B cell (primary cell): ENCODE results near the gene PNKD. TPM values are rescaled to one million over a fixed set of nuclear protein-coding genes. Genes with fewer than 3 reads are reported as not detected.

ENCODE experiments used
- ATAC-seq: fragments of 200-7000 bp; cut with Tn5 transposase; one replicate; pipeline ENCODE4 v1.10.0; 2021; ENCODE audit warnings: low read depth, mild to moderate bottlenecking, moderate number of reproducible peaks, moderate library complexity
- CTCF ChIA-PET: fragments of 350-600 bp; sonication (Branson Sonifier 250); formaldehyde crosslinking; loops from one replicate; lab custom pipeline; 2021; ENCODE audit warnings: antibody characterized with exemption, inconsistent platforms; lab: Charles Lee
- POLR2A ChIA-PET: fragments of 350-600 bp; sonication (Branson Sonifier 250); formaldehyde crosslinking; loops from one replicate; lab custom pipeline; 2021; ENCODE audit warnings: antibody characterized with exemption; lab: Charles Lee
- DNase-seq: peaks from one replicate; pipeline ENCODE4 v3.0.0; 2013
- H2AFZ ChIP-seq: 2 replicates; pipeline ENCODE4 v1.6.1; 2012; ENCODE audit warnings: mild to moderate bottlenecking, low read depth, low read length; ENCODE audit not compliant: insufficient read depth, poor library complexity, severe bottlenecking
- H3K27ac ChIP-seq, 2 donors: 1 replicate in 1 of 2; 2 replicates in 1 of 2; pipeline ENCODE4 v1.5.1; 2012 to 2013; ENCODE audit warnings: low read length in 2 of 2, mild to moderate bottlenecking in 2 of 2, moderate library complexity in 1 of 2
- H3K27me3 ChIP-seq, 4 experiments: fragments of 200-600 bp in 1 of 4; sonication (generic) in 1 of 4; replicated peaks in 1 of 4; 1 replicate in 2 of 4; 2 replicates in 2 of 4; pipeline versions ENCODE4 v1.6.1 to v1.7.0; 2013 to 2016; ENCODE audit warnings: low read length in 3 of 4, mild to moderate bottlenecking in 2 of 4, mixed read lengths in 1 of 4, moderate library complexity in 1 of 4; ENCODE audit not compliant: insufficient read depth in 4 of 4, control insufficient read depth in 3 of 4; ENCODE audit errors: control extremely low read depth in 1 of 4
- H3K36me3 ChIP-seq, 2 experiments: replicated peaks in 1 of 2; 1 replicate in 1 of 2; 2 replicates in 1 of 2; pipeline versions ENCODE4 v1.6.1 to v1.7.1; 2013; ENCODE audit warnings: low read length in 1 of 2; ENCODE audit not compliant: insufficient read depth in 2 of 2, control insufficient read depth in 1 of 2; ENCODE audit errors: control extremely low read depth in 1 of 2, extremely low read depth in 1 of 2
- H3K4me1 ChIP-seq, 2 donors: fragments of 200-600 bp in 1 of 2; sonication (generic) in 1 of 2; 1 replicate in 1 of 2; 2 replicates in 1 of 2; pipeline versions ENCODE4 v1.5.1 to v1.6.1; 2013 to 2017; ENCODE audit warnings: low read length in 2 of 2; ENCODE audit not compliant: control insufficient read depth in 2 of 2, insufficient read depth in 2 of 2
- H3K4me2 ChIP-seq: replicated peaks from 2 replicates; pipeline ENCODE3; 2012; ENCODE audit warnings: mild to moderate bottlenecking, low read depth, low read length; ENCODE audit not compliant: poor library complexity, severe bottlenecking
- H3K4me3 ChIP-seq, 5 experiments: fragments of 200-600 bp in 1 of 5; sonication (generic) in 1 of 5; 1 replicate in 3 of 5; 2 replicates in 2 of 5; pipeline versions ENCODE4 v1.5.1 to v1.7.0; 2011 to 2016; ENCODE audit warnings: low read length in 4 of 5, mild to moderate bottlenecking in 4 of 5, low read depth in 2 of 5, control low read depth in 1 of 5, moderate library complexity in 1 of 5; ENCODE audit not compliant: insufficient read depth in 1 of 5; ENCODE audit errors: control extremely low read depth in 1 of 5, extremely low read depth in 1 of 5
- H3K79me2 ChIP-seq: fragments of 200-600 bp; sonication (generic); one replicate; pipeline ENCODE4 v1.6.0; 2016; ENCODE audit warnings: low read length; ENCODE audit not compliant: control insufficient read depth, insufficient read depth
- H3K9ac ChIP-seq: fragments of 200-600 bp; sonication (generic); 2 replicates; pipeline ENCODE4 v1.6.1; 2017; ENCODE audit warnings: mild to moderate bottlenecking, low read length, moderate library complexity
- H3K9me3 ChIP-seq, 3 donors: one replicate each; pipeline versions ENCODE4 v1.6.1 to v1.7.1; 2013; ENCODE audit warnings: low read length in 2 of 3; ENCODE audit not compliant: control insufficient read depth in 2 of 3, insufficient read depth in 1 of 3; ENCODE audit errors: control extremely low read depth in 1 of 3
- H4K20me1 ChIP-seq: 2 replicates; pipeline ENCODE4 v1.6.0; 2012; ENCODE audit warnings: mild to moderate bottlenecking, low read length; ENCODE audit not compliant: insufficient read depth, control insufficient read depth, poor library complexity, severe bottlenecking
- H3K27ac Mint-ChIP-seq: one replicate; pipeline ENCODE4 v1.8.0; 2021; ENCODE audit warnings: mixed read lengths
- H3K27me3 Mint-ChIP-seq: one replicate; pipeline ENCODE4 v1.8.0; 2021; ENCODE audit warnings: mixed read lengths
- H3K4me1 Mint-ChIP-seq: one replicate; pipeline ENCODE4 v1.8.0; 2021; ENCODE audit warnings: mixed read lengths
- H3K4me3 Mint-ChIP-seq: one replicate; pipeline ENCODE4 v1.8.0; 2021; ENCODE audit warnings: mixed read lengths
- H3K9me3 Mint-ChIP-seq: one replicate; pipeline ENCODE4 v1.8.0; 2022; ENCODE audit warnings: mixed read lengths; ENCODE audit not compliant: insufficient read depth
- CTCF ChIP-seq: fragments of 200-600 bp; IDR thresholded peaks from one replicate; pipeline ENCODE4 v1.8.0; 2022; ENCODE audit warnings: antibody characterized with exemption, mild to moderate bottlenecking
- EZH2 ChIP-seq: IDR thresholded peaks from 2 replicates; pipeline ENCODE4 v1.6.1; 2012; ENCODE audit warnings: borderline replicate concordance, low read depth, mild to moderate bottlenecking, moderate library complexity, low read length; ENCODE audit not compliant: insufficient read depth, poor library complexity, severe bottlenecking
- WGBS: methylation state at CpG from one replicate; pipeline ENCODE4 v1.1.5; 2013; ENCODE audit warnings: missing lambda C conversion rate; ENCODE audit not compliant: insufficient coverage; 5-methylcytosine and 5-hydroxymethylcytosine counted together
- intact Hi-C: fragments of 100-400 bp; cut with micrococcal nuclease; formaldehyde crosslinking; loops from one replicate; pipeline ENCODE4 v1.10.0; 2022
- polyA plus RNA-seq: library from polyadenylated mRNA; depleted of rRNA; stranded (reverse); fragments of >200 nt; gene quantifications from 2 replicates; pipeline ENCODE4 v1.2.3, GENCODE V29; 2012
- small RNA-seq: library from RNA; depleted of rRNA; stranded (forward); fragments of <200 nt; gene quantifications from one replicate; pipeline ENCODE3, GENCODE V24; 2012; ENCODE audit warnings: low replicate concordance, low read depth; ENCODE audit not compliant: insufficient read length
- total RNA-seq, 2 donors: library from RNA; stranded (reverse); fragments of 120-200 nt in 1 of 2; gene quantifications; 1 replicate in 1 of 2; 2 replicates in 1 of 2; pipeline versions ENCODE4 v1.2.3 to v1.2.4, GENCODE V29; 2013 to 2022

The PNKD gene
- total and polyA plus RNA-seq, 2 donors (not counting 1 experiment from before 2014, with no cell fraction given): 29.7 to 55.8 TPM

- H4K20me1 ChIP-seq: peaks cover 1% of the 10 kb centered on the region
- H3K4me1 Mint-ChIP-seq: peaks cover 53% of the 10 kb centered on the region
- H3K9ac ChIP-seq: peak overlapping the region; percentile 78
- 3% methylated on average over 41 of the region's 57 CpGs for WGBS
- H3K9me3 ChIP-seq: peaks cover 0 to 19% (median 0%) of the 10 kb centered on the region in 3 donors
- peaks cover 35 to 61% of the 10 kb centered on the region in 2 donors for H3K4me1 ChIP-seq
- H3K4me2 ChIP-seq: peak overlapping the region; percentile 90
- H3K27ac Mint-ChIP-seq: peak overlapping the region; percentile 99
- H3K27me3 ChIP-seq: no peaks in the 10 kb centered on the region
- ATAC-seq (peak; percentile 69), DNase-seq (peak; percentile 98)
- H3K4me3 Mint-ChIP-seq: peak overlapping the region; percentile 96
- TF ChIP-seq EZH2 (no peak), CTCF (peak; percentile 83)
- peak overlapping the region; percentile 75 to 94 (median 89) for H3K4me3 ChIP-seq
- ChIA-PET CTCF (interaction anchor here (0.6 to 6.8 kb wide), 16 partner anchors 9 to 262 kb away, joined by 3 to 77 read pairs (median 4); partner anchors contain the start of genes AAMP, ARPC2, CATIP and CXCR1), POLR2A (interaction anchor here (0.6 to 2.8 kb wide), 9 partner anchors 8 to 275 kb away, joined by 3 to 16 read pairs (median 4); partner anchors contain the start of genes AAMP, PNKD, RNF25 and STK36)
- H3K79me2 ChIP-seq: peaks cover 8% of the 10 kb centered on the region
- H3K36me3 ChIP-seq: no peaks in the 10 kb centered on the region
- peak overlapping the region; percentile 95 for H2AFZ ChIP-seq
- H3K27me3 Mint-ChIP-seq: no peaks in the 10 kb centered on the region
- no peaks in the 10 kb centered on the region for H3K9me3 Mint-ChIP-seq
- intact Hi-C loops: loop anchor here (1.0 to 5.0 kb wide), 13 partner anchors 10 to 991 kb away; partner anchors contain the start of genes AAMP, ARPC2, CATIP and CNOT9
- H3K27ac ChIP-seq: peak overlapping the region; percentile 88 to 89
Measured at GRCh38 chr2:218395826-218396687, 125.7 kb downstream of the PNKD start.

Small RNAs within 50 kb of the gene (small RNA-seq; reads per million reads assigned to genes)
- gene MIR6810: not detected

Other genes starting within 250 kb of the PNKD start
- not detected in 2 replicates for gene RUFY4, start 201.3 kb upstream of the PNKD start, total RNA-seq
- 0.17 and 0.34 TPM in 2 replicates for gene RUFY4, start 201.3 kb upstream of the PNKD start, polyA plus RNA-seq
- gene CXCR2, start 144.5 kb upstream of the PNKD start, total RNA-seq: not detected in 2 replicates
- gene CXCR2, start 144.5 kb upstream of the PNKD start, polyA plus RNA-seq: 0.03 and 0.06 TPM in 2 replicates
- gene CXCR1, start 103.6 kb upstream of the PNKD start, total RNA-seq: 0.12 TPM in 1 of 2 replicates, not detected in the other
- 0.04 and 0.07 TPM in 2 replicates for gene CXCR1, start 103.6 kb upstream of the PNKD start, polyA plus RNA-seq
- gene ARPC2, start 53.3 kb upstream of the PNKD start, total RNA-seq: 343 and 352 TPM in 2 replicates
- gene ARPC2, start 53.3 kb upstream of the PNKD start, polyA plus RNA-seq: 309 and 314 TPM in 2 replicates
- 0.81 and 1.5 TPM in 2 replicates for gene GPBAR1, start 9.5 kb upstream of the PNKD start, total RNA-seq
- gene GPBAR1, start 9.5 kb upstream of the PNKD start, polyA plus RNA-seq: 0.66 and 1.2 TPM in 2 replicates
- gene AAMP, start 382 bp upstream of the PNKD start, total RNA-seq: 62.7 and 65.7 TPM in 2 replicates
- gene AAMP, start 382 bp upstream of the PNKD start, polyA plus RNA-seq: 56.4 and 86.9 TPM in 2 replicates
- gene TMBIM1, start 22.0 kb downstream of the PNKD start, total RNA-seq: 128 and 137 TPM in 2 replicates
- 68.7 and 72.5 TPM in 2 replicates for gene TMBIM1, start 22.0 kb downstream of the PNKD start, polyA plus RNA-seq
- gene CATIP, start 86.3 kb downstream of the PNKD start, total RNA-seq: not detected in 2 replicates
- gene CATIP, start 86.3 kb downstream of the PNKD start, polyA plus RNA-seq: not detected in 2 replicates
- gene SLC11A1, start 111.8 kb downstream of the PNKD start, total RNA-seq: 6.5 and 7.0 TPM in 2 replicates
- 25.1 and 65.3 TPM in 2 replicates for gene SLC11A1, start 111.8 kb downstream of the PNKD start, polyA plus RNA-seq
- 204 and 207 TPM in 2 replicates for gene CTDSP1, start 129.3 kb downstream of the PNKD start, total RNA-seq
- gene CTDSP1, start 129.3 kb downstream of the PNKD start, polyA plus RNA-seq: 68.1 and 99.8 TPM in 2 replicates
- not detected in 2 replicates for gene VIL1, start 148.6 kb downstream of the PNKD start, total RNA-seq
- 0.06 TPM in 1 of 2 replicates, not detected in the other for gene VIL1, start 148.6 kb downstream of the PNKD start, polyA plus RNA-seq